Hypothalamus (tissue), 51 donors: Measurements from ENCODE around the gene EYS.
"Not testable (repeated sequence)": the region's sequence is repeated elsewhere in the genome, so short reads cannot be mapped to it uniquely, and the experiment has no call there.

ENCODE experiments used
- DNase-seq, 51 donors: peaks; one replicate each; lab custom pipeline; 2025; lab: John Stamatoyannopoulos, UW

The EYS gene

GRCh38 chr6:64100702-64101303 is 1606.2 kb downstream of the EYS start:
- DNase-seq = no peak

GRCh38 chr6:64090352-64090751 is 1616.7 kb downstream of the EYS start:
- DNase-seq = no peak

- no peak for DNase-seq
Measured at GRCh38 chr6:64085126-64085525, 1621.9 kb downstream of the EYS start.

DNA sequence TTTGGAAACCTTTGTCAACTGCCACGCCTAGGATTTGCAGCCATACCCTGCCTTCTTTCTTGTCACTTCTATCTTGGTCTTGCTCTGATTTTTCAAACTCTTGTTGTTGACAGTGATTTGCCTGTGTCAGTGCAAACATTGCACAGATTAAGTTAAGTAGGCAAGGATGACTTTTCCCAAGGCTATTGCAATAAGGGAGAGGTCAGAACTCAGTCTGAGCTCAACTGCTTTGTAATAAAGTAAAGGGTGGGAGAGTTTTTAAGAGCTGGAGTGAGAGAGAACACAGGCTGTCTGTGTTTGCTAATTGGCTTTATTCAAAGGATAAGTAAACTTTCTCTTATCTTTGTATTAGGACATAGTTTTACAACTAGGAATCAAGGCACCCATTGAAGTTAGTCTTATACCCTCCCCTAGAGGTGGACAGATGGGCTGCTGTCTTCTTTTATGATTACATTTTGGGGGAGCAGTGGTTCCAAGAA is 1622.8 kb downstream of the EYS start:
- peak in 1 of 51 donors; percentile 12 for DNase-seq

GRCh38 chr6:64083261-64083660 is 1623.8 kb downstream of the EYS start:
- DNase-seq = no peak

DNA sequence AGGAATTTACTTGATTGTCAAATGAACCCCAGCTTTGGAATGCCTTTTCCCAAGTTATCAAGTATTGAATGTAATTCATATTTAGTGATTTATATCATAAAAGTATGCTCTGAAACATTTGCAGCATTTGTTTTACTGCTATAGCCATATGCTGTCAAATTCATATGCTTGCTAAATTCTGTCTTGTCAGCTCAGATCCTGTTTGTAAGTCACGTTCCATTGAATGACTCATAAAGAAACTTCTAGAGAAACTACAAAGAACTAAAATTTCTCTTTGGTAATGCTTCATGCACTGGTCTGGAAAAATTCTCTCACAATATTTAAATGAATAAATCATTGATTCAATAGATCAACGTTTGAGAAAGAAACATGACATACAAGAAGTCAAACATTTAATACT is 1625.6 kb downstream of the EYS start:
- no peak for DNase-seq

- no peak for DNase-seq
Measured at GRCh38 chr6:64074981-64075380, 1632.0 kb downstream of the EYS start.

GRCh38 chr6:64072686-64073085 is 1634.3 kb downstream of the EYS start:
- DNase-seq = no peak

DNA sequence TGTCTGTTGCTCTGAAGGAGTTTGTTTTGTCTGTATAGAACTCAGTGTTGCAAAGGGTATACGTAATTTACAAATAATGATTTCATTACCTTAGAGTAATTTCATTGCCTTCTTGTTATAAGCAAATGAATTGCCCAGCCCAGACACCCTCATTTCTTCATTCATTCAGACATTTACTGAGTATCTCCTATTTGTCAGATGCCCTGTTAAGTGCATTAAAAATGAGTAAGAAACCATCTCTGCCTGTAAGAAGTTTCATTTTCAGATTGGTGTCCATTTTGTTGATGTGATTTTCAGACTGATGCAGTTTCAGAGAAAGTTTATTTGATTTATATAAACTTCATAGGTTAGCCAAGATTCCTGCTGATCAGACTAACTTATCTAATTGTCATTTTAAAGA is 1642.1 kb downstream of the EYS start:
- no peak for DNase-seq

- no peak for DNase-seq
Measured at GRCh38 chr6:64062960-64063683, 1643.9 kb downstream of the EYS start.

GRCh38 chr6:64054861-64055260 is 1652.2 kb downstream of the EYS start:
- no peak for DNase-seq

- DNase-seq = no peak
Measured at GRCh38 chr6:64050590-64050989, 1656.4 kb downstream of the EYS start.

- DNase-seq = peak in 3 of 51 donors; percentile 5 to 54 (median 8)
Measured at GRCh38 chr6:64049736-64050135, 1657.3 kb downstream of the EYS start.

- no peak for DNase-seq
Measured at GRCh38 chr6:64046746-64047208, 1660.2 kb downstream of the EYS start.

DNA sequence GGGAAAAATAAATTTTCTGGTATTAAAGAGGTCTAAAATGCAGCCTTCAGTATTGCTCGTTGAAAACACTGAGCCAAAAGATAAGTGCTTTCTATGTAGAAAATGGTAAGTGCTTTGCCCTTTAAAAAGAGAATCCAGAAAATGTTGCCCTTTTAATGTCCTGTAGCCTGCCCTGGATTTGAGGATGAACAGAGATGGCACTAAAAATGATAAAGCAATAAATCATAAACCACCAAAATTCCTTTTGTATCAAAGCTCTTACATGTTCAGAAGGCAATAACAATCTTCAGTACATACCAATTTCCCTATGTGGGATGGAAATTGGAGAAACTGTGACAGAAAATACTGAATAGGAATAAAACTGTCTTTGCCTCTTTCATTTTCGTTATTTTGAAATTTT is 1665.7 kb downstream of the EYS start:
- DNase-seq = no peak

DNA sequence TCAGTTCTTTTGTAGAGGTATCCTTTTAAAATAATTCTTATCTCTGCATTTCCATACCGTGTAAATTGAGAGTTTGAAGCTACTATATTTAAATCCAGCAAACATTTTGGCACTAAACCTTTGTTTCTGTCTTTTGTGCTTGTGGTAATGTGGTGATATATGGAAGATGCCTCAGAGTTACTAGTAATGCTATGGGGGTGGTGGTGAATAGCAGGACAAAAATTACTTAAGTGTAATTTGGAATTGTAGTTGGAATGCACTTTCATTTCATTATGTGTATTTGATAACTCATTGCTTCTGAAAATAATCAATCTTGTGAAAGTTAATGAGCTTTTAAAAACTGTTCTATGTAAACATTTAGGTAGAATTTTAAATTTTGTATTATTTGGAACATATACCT is 1666.9 kb downstream of the EYS start:
- DNase-seq = no peak

DNA sequence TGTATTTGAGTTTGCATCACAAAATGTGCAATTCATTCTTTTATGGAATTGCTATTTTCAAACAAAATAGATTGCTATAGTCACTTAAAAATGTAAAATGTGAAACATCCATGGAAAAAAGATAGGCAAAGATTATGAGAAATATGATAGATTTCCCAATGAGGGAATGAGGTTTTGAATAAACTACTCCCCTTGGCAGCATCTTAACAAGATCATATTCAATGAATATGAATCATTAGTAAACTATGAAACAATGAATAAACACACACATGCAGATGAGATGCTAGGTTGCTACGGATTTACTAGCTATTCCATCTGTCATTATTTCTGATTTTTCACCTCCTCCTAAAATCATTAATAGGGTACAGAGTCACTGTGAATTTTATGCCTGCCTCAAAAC is 1669.6 kb downstream of the EYS start:
- DNase-seq = no peak

DNA sequence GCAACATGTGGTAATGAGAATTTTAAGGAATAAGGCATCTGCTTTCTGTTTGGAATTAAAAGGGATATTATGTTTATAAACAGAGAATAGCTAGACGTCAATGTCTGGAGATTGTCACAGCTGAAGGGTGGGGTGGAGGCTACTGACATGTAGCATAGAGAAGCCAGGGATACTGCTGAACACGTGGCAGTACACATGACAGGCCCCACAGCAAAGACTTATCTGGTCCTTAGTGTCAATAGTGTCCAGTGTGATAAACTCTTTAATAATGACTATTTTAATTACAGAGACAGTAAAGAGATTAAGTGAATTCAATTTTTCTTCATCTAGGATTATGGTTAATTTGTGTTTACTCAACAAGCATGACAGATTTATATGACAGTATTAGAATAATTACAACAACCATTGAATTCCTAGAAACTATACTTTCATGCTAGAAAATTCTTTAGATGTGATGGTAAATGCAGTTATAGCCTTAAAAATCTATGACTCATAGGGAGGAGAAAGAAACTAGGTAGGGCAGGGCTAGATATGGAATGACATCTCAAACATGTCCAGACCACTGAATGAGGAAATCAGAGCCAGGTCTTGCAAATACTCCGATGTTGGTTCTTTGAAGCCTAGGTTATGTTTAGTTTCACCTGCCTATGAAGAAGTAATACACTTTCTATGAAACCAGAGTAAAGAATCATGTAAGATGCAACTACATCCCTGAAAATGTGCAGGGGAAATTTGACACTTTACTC is 1671.9 kb downstream of the EYS start:
- no peak for DNase-seq

DNA sequence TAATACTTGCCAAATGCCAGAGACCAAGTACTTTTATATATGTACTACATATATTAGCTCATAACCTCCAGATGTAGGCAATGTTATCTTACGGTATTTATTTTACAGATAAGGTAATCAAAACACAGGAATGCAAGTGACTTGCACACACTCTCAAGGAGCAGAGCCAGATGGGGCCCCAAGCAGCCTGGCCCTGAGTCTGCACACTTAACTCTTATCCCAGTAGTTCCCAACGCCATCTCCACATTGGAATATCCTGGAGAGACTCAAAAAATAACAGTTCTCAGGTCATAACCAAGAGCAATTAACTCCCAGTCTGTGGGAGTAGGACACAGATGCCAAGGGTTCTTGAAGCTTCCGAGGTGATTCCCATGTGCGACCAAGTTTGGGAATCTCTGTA is 1672.7 kb downstream of the EYS start:
- no peak for DNase-seq

DNA sequence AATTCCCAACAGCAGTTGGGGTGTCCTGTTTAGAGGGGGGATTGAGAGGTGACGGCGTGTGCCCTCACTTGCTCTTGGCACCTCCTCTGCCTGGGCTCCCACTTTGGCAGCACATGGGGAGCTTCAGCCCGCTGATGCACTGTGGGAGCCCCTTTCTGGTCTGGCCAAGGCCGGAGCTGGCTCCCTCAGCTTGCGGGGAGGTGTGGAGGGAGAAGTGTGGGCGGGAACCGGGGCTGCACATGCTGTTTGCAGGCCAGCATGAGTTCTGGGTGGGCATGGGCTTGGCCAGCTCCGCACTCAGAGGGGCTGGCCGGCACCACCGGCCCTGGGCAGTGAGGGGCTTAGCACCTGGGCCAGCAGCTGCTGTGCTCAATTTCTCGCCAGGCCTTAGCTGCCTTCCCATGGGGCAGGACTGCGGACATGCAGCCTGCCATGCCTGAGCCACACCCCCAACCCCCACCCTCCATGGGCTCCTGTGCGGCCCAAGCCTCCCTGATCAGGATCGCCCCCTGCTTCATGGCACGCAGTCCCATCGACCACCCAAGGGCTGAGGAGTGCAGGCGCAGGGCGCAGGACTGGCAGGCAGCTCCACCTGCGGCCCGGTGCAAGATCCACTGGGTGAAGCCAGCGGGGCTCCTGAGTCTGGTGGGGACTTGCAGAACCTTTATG is 1675.9 kb downstream of the EYS start:
- DNase-seq = not testable (repeated sequence)

- no peak for DNase-seq
Measured at GRCh38 chr6:64023693-64024092, 1683.3 kb downstream of the EYS start.
